ENCODE measurements around the gene SLC16A10.

DNA sequence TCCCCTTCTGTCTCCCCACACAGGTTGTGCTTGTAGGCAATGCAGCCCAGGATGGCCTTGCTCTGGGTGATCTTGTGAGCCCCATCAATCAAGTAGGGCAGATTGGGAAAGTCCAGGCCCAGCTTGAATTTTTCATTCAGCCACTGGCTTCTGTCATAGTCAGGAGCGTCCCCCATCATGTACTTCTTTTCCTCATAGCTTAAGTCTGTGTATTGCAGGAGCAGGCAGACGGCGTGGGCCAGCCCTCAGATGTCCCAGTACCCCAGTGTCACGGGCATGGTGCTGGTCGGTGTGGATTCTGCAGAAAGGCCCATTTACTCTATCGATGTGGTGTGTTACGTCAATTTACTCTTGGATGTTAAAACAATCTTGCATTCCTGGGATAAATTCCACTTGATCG, 40.1 kb upstream of the SLC16A10 start:
- TF ChIP-seq, protein P1, sequence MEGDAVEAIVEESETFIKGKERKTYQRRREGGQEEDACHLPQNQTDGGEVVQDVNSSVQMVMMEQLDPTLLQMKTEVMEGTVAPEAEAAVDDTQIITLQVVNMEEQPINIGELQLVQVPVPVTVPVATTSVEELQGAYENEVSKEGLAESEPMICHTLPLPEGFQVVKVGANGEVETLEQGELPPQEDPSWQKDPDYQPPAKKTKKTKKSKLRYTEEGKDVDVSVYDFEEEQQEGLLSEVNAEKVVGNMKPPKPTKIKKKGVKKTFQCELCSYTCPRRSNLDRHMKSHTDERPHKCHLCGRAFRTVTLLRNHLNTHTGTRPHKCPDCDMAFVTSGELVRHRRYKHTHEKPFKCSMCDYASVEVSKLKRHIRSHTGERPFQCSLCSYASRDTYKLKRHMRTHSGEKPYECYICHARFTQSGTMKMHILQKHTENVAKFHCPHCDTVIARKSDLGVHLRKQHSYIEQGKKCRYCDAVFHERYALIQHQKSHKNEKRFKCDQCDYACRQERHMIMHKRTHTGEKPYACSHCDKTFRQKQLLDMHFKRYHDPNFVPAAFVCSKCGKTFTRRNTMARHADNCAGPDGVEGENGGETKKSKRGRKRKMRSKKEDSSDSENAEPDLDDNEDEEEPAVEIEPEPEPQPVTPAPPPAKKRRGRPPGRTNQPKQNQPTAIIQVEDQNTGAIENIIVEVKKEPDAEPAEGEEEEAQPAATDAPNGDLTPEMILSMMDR (conservative IDR thresholded peaks at IDR 0.05; ENCODE audit: low read depth, low read length): no peak
- TF ChIP-seq EZH2 (IDR thresholded peaks at IDR 0.05; ENCODE audit: low read length, unreplicated experiment) (no peak), EZH2phosphoT487 (IDR thresholded peaks at IDR 0.05; ENCODE audit: borderline replicate concordance, low read length) (no peak)

Data from PC-3 (cell line).